Vagina (tissue), 2 donors: ENCODE data around the gene GRIPAP1.

ENCODE experiments used
- CTCF ChIP-seq, 3 experiments: fragments of 450-650 bp in 2 of 3; fragments of 200-600 bp in 1 of 3; sonication (generic) in 1 of 3; IDR thresholded peaks; one replicate each; pipeline ENCODE4 v1.5.1; 2017 to 2019; ENCODE audit warnings: antibody characterized with exemption in 3 of 3, mild to moderate bottlenecking in 2 of 3, moderate library complexity in 2 of 3
- POLR2A ChIP-seq, 2 donors: fragments of 450-650 bp; IDR thresholded peaks; one replicate each; pipeline ENCODE4 v1.6.1; 2017; ENCODE audit warnings: antibody characterized with exemption in 2 of 2, mild to moderate bottlenecking in 2 of 2, moderate library complexity in 2 of 2

GRCh38 chrX:48981178-48981577 is 20.9 kb downstream of the GRIPAP1 start:
- no peak for TF ChIP-seq CTCF (IDR thresholded peaks at IDR 0.05)
- TF ChIP-seq POLR2A (IDR thresholded peaks at IDR 0.05): no peak
